Measurements from ENCODE around the gene DOCK4.

The DOCK4 gene

GRCh38 chr7:112201839-112202238, 4.4 kb downstream of the DOCK4 start:
- Histone ChIP-seq H3K27ac (ENCODE audit: poor library complexity, severe bottlenecking) (peak overlapping the region; percentile 81), H3K4me1 (ENCODE audit: insufficient read depth, poor library complexity, severe bottlenecking) (peaks cover 51% of the 10 kb centered on the region), H3K4me3 (ENCODE audit: severe bottlenecking) (no peak overlapping the region), H3K27me3 (ENCODE audit: insufficient read depth, poor library complexity, severe bottlenecking) (no peaks in the 10 kb centered on the region), H3K36me3 (ENCODE audit: low read depth) (no peaks in the 10 kb centered on the region), H3K9me3 (ENCODE audit: severe bottlenecking) (no peaks in the 10 kb centered on the region)
- ATAC-seq (ENCODE audit: low read depth) = no peak
- no peak for TF ChIP-seq CTCF (IDR thresholded peaks at IDR 0.05; ENCODE audit: poor library complexity, severe bottlenecking)
- DNase-seq (ENCODE audit: low spot score) = no peak

GRCh38 chr7:112201411-112201810, 4.8 kb downstream of the DOCK4 start:
- TF ChIP-seq CTCF (IDR thresholded peaks at IDR 0.05; ENCODE audit: poor library complexity, severe bottlenecking) = no peak
- H3K4me3 ChIP-seq (ENCODE audit: severe bottlenecking) = no peak overlapping the region
- peak overlapping the region; percentile 81 for H3K27ac ChIP-seq (ENCODE audit: poor library complexity, severe bottlenecking)
- H3K9me3 ChIP-seq (ENCODE audit: severe bottlenecking) = no peaks in the 10 kb centered on the region
- H3K4me1 ChIP-seq (ENCODE audit: insufficient read depth, poor library complexity, severe bottlenecking) = peaks cover 51% of the 10 kb centered on the region
- ATAC-seq (ENCODE audit: low read depth) (peak; percentile 46), DNase-seq (ENCODE audit: low spot score) (no peak)
- H3K36me3 ChIP-seq (ENCODE audit: low read depth) = no peaks in the 10 kb centered on the region
- H3K27me3 ChIP-seq (ENCODE audit: insufficient read depth, poor library complexity, severe bottlenecking) = no peaks in the 10 kb centered on the region

GRCh38 chr7:112199672-112200071, 6.5 kb downstream of the DOCK4 start:
- Histone ChIP-seq H3K4me3 (ENCODE audit: severe bottlenecking) (no peak overlapping the region), H3K27ac (ENCODE audit: poor library complexity, severe bottlenecking) (peak overlapping the region; percentile 81), H3K27me3 (ENCODE audit: insufficient read depth, poor library complexity, severe bottlenecking) (no peaks in the 10 kb centered on the region), H3K36me3 (ENCODE audit: low read depth) (no peaks in the 10 kb centered on the region), H3K4me1 (ENCODE audit: insufficient read depth, poor library complexity, severe bottlenecking) (peaks cover 51% of the 10 kb centered on the region), H3K9me3 (ENCODE audit: severe bottlenecking) (no peaks in the 10 kb centered on the region)
- DNase-seq (ENCODE audit: low spot score) (no peak), ATAC-seq (ENCODE audit: low read depth) (no peak)
- no peak for TF ChIP-seq CTCF (IDR thresholded peaks at IDR 0.05; ENCODE audit: poor library complexity, severe bottlenecking)

- Histone ChIP-seq H3K27ac (ENCODE audit: poor library complexity, severe bottlenecking) (peak overlapping the region; percentile 81), H3K9me3 (ENCODE audit: severe bottlenecking) (no peaks in the 10 kb centered on the region), H3K4me1 (ENCODE audit: insufficient read depth, poor library complexity, severe bottlenecking) (peaks cover 52% of the 10 kb centered on the region), H3K4me3 (ENCODE audit: severe bottlenecking) (no peak overlapping the region), H3K36me3 (ENCODE audit: low read depth) (no peaks in the 10 kb centered on the region), H3K27me3 (ENCODE audit: insufficient read depth, poor library complexity, severe bottlenecking) (no peaks in the 10 kb centered on the region)
- ATAC-seq (ENCODE audit: low read depth) (peak; percentile 59), DNase-seq (ENCODE audit: low spot score) (no peak)
- TF ChIP-seq CTCF (IDR thresholded peaks at IDR 0.05; ENCODE audit: poor library complexity, severe bottlenecking) = no peak
Measured at GRCh38 chr7:112199035-112199655, 7.1 kb downstream of the DOCK4 start.

- peaks cover 58% of the 10 kb centered on the region for H3K4me1 ChIP-seq (ENCODE audit: insufficient read depth, poor library complexity, severe bottlenecking)
Measured at GRCh38 chr7:112197322-112197721, 8.9 kb downstream of the DOCK4 start.

More at GRCh38 chr7:112197322-112197721, 8.9 kb downstream of the DOCK4 start:
- Histone ChIP-seq H3K36me3 (ENCODE audit: low read depth) (no peaks in the 10 kb centered on the region), H3K27ac (ENCODE audit: poor library complexity, severe bottlenecking) (peak overlapping the region; percentile 81), H3K27me3 (ENCODE audit: insufficient read depth, poor library complexity, severe bottlenecking) (no peaks in the 10 kb centered on the region), H3K9me3 (ENCODE audit: severe bottlenecking) (peaks cover 3% of the 10 kb centered on the region), H3K4me3 (ENCODE audit: severe bottlenecking) (no peak overlapping the region)
- ATAC-seq (ENCODE audit: low read depth) (no peak), DNase-seq (ENCODE audit: low spot score) (no peak)
- TF ChIP-seq CTCF (IDR thresholded peaks at IDR 0.05; ENCODE audit: poor library complexity, severe bottlenecking) = no peak

Data from RWPE2 (cell line).